MM.1S (cell line): ENCODE results near the gene COQ8B.

ENCODE experiments used
- DNase-seq: peaks from one replicate; pipeline ENCODE4 v3.0.0-alpha.2; 2015
- H2AFZ ChIP-seq: fragments of 300-600 bp; sonication (generic); 2 replicates; pipeline ENCODE4 v1.6.0; 2016; ENCODE audit warnings: antibody characterized with exemption, low read length
- H3F3A ChIP-seq: fragments of 300-600 bp; sonication (generic); 2 replicates; pipeline ENCODE4 v1.6.1; 2016; ENCODE audit warnings: mild to moderate bottlenecking, antibody characterized with exemption, low read length, moderate library complexity, mixed read lengths; ENCODE audit not compliant: insufficient read depth
- H3K27ac ChIP-seq: fragments of 300-600 bp; sonication (generic); 2 replicates; pipeline ENCODE4 v1.5.1; 2016; ENCODE audit warnings: mild to moderate bottlenecking, low read length
- H3K27me3 ChIP-seq: fragments of 300-600 bp; sonication (generic); replicated peaks from 2 replicates; pipeline ENCODE4 v1.6.0; 2016; ENCODE audit warnings: low read length; ENCODE audit not compliant: insufficient read depth
- H3K36me3 ChIP-seq: fragments of 300-600 bp; sonication (generic); replicated peaks from 2 replicates; pipeline ENCODE4 v1.6.1; 2016; ENCODE audit warnings: mild to moderate bottlenecking, low read length, mixed read lengths; ENCODE audit not compliant: insufficient read depth
- H3K4me1 ChIP-seq: fragments of 300-600 bp; sonication (generic); 2 replicates; pipeline ENCODE4 v1.6.1; 2016; ENCODE audit warnings: low read length, mixed read lengths
- H3K4me2 ChIP-seq: fragments of 300-600 bp; sonication (generic); 2 replicates; pipeline ENCODE4 v1.6.0; 2016; ENCODE audit warnings: low read depth, low read length
- H3K4me3 ChIP-seq: fragments of 300-600 bp; sonication (generic); 2 replicates; pipeline ENCODE4 v1.5.1; 2016; ENCODE audit warnings: low read length, mixed read lengths
- H3K79me2 ChIP-seq: fragments of 300-600 bp; sonication (generic); 2 replicates; pipeline ENCODE4 v1.6.1; 2016; ENCODE audit warnings: mixed run types, low read length, mixed read lengths
- H3K9ac ChIP-seq: fragments of 300-600 bp; sonication (generic); 2 replicates; pipeline ENCODE4 v1.6.1; 2016; ENCODE audit warnings: low read length, mixed read lengths
- H3K9me2 ChIP-seq: fragments of 300-600 bp; sonication (generic); replicated peaks from 2 replicates; pipeline ENCODE4 v1.6.1; 2016; ENCODE audit warnings: mild to moderate bottlenecking, low read length, mixed read lengths; ENCODE audit not compliant: insufficient read depth
- H3K9me3 ChIP-seq: fragments of 300-600 bp; sonication (generic); replicated peaks from 2 replicates; pipeline ENCODE4 v1.6.1; 2016; ENCODE audit warnings: mild to moderate bottlenecking, low read length, mixed read lengths; ENCODE audit not compliant: insufficient read depth
- H4K20me1 ChIP-seq: fragments of 300-600 bp; sonication (generic); 2 replicates; pipeline ENCODE4 v1.6.1; 2016; ENCODE audit warnings: mild to moderate bottlenecking, low read length, moderate library complexity, mixed read lengths; ENCODE audit not compliant: insufficient read depth
- EZH2 ChIP-seq: fragments of 300-600 bp; sonication (generic); optimal IDR thresholded peaks from 2 replicates; pipeline ENCODE3; 2017; ENCODE audit warnings: low read depth, mild to moderate bottlenecking, antibody characterized with exemption, low read length, mixed read lengths
- EZH2phosphoT487 ChIP-seq: fragments of 300-600 bp; sonication (generic); IDR thresholded peaks from 2 replicates; pipeline ENCODE4 v1.6.1; 2018; ENCODE audit warnings: antibody characterized with exemption, low read length
- TF ChIP-seq, protein P1 (sequence below): fragments of 300-600 bp; sonication (generic); IDR thresholded peaks from 2 replicates; pipeline ENCODE4 v1.5.1; 2016; ENCODE audit warnings: antibody characterized with exemption, low read length, mixed read lengths

COQ8B gene

GRCh38 chr19:40662925-40663694, 53.6 kb downstream of the COQ8B start:
- no peak overlapping the region for H3K27ac ChIP-seq
- H3K36me3 ChIP-seq, result no peaks in the 10 kb centered on the region
- TF ChIP-seq, protein P1, sequence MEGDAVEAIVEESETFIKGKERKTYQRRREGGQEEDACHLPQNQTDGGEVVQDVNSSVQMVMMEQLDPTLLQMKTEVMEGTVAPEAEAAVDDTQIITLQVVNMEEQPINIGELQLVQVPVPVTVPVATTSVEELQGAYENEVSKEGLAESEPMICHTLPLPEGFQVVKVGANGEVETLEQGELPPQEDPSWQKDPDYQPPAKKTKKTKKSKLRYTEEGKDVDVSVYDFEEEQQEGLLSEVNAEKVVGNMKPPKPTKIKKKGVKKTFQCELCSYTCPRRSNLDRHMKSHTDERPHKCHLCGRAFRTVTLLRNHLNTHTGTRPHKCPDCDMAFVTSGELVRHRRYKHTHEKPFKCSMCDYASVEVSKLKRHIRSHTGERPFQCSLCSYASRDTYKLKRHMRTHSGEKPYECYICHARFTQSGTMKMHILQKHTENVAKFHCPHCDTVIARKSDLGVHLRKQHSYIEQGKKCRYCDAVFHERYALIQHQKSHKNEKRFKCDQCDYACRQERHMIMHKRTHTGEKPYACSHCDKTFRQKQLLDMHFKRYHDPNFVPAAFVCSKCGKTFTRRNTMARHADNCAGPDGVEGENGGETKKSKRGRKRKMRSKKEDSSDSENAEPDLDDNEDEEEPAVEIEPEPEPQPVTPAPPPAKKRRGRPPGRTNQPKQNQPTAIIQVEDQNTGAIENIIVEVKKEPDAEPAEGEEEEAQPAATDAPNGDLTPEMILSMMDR, result peak; percentile 85
- no peak for TF ChIP-seq EZH2
- H3K4me3 ChIP-seq, result peak overlapping the region; percentile 71
- no peaks in the 10 kb centered on the region for H3K79me2 ChIP-seq
- H3K9me2 ChIP-seq, result no peaks in the 10 kb centered on the region
- no peaks in the 10 kb centered on the region for H3K4me1 ChIP-seq
- no peaks in the 10 kb centered on the region for H3K9me3 ChIP-seq
- DNase-seq, result peak; percentile 85
- H3K4me2 ChIP-seq, result peak overlapping the region; percentile 93
- peak overlapping the region; percentile 52; the same call in 1 of the 2 replicates for H3K9ac ChIP-seq
- peaks cover 11% of the 10 kb centered on the region for H3K27me3 ChIP-seq
- H2AFZ ChIP-seq, result peak overlapping the region; percentile 88
- H3F3A ChIP-seq, result no peaks in the 10 kb centered on the region
- no peaks in the 10 kb centered on the region for H4K20me1 ChIP-seq

- Histone ChIP-seq H3F3A (no peaks in the 10 kb centered on the region), H3K36me3 (no peaks in the 10 kb centered on the region), H3K4me2 (no peak overlapping the region), H3K9me3 (no peaks in the 10 kb centered on the region), H4K20me1 (no peaks in the 10 kb centered on the region), H3K9ac (no peak overlapping the region), H2AFZ (no peak overlapping the region), H3K27me3 (peaks cover 11% of the 10 kb centered on the region), H3K27ac (no peak overlapping the region), H3K79me2 (no peaks in the 10 kb centered on the region), H3K4me1 (no peaks in the 10 kb centered on the region), H3K9me2 (no peaks in the 10 kb centered on the region), H3K4me3 (no peak overlapping the region)
- TF ChIP-seq, protein P1, result no peak
- no peak for TF ChIP-seq EZH2
- no peak for TF ChIP-seq EZH2phosphoT487
- no peak for DNase-seq
These were observed 55.1 kb downstream of the COQ8B start for GRCh38 chr19:40661616-40662015.

DNA sequence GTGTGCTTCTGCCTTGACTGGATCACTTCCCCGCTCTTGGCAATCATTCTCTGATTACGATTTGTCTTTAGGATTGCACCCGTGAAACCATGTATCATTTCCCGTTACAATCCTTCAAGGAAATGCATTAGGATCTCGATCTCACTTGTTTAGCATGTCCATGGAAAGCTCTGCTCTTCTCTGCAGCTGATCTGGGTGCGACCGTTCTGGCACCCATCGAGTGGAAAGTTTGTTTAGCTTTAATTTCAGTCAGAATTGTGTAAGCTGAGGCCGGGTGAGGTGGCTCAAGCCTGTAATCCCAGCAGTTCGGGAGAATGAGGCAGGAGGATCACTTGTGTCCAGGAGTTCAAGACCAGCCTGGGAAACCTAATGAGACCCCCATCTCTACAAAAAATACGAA, 57.1 kb downstream of the COQ8B start:
- DNase-seq, result no peak
- no peak overlapping the region for H3K9ac ChIP-seq
- H3K9me3 ChIP-seq, result no peaks in the 10 kb centered on the region
- H3K4me1 ChIP-seq, result no peaks in the 10 kb centered on the region
- H3K27me3 ChIP-seq, result peaks cover 11% of the 10 kb centered on the region
- H3K27ac ChIP-seq, result no peak overlapping the region
- TF ChIP-seq, protein P1, result no peak
- TF ChIP-seq EZH2 (no peak), EZH2phosphoT487 (no peak)
- H3K9me2 ChIP-seq, result no peaks in the 10 kb centered on the region
- H4K20me1 ChIP-seq, result no peaks in the 10 kb centered on the region
- H3F3A ChIP-seq, result no peaks in the 10 kb centered on the region
- no peaks in the 10 kb centered on the region for H3K79me2 ChIP-seq
- no peak overlapping the region for H2AFZ ChIP-seq
- no peak overlapping the region for H3K4me2 ChIP-seq
- no peak overlapping the region for H3K4me3 ChIP-seq
- no peaks in the 10 kb centered on the region for H3K36me3 ChIP-seq
